GM12878 (cell line): ENCODE results near the gene PDGFA. TPM values are rescaled to one million over a fixed set of nuclear protein-coding genes. Genes with fewer than 3 reads are reported as not detected.

Experiments used
- CHD2 ChIP-seq: IDR thresholded peaks from 2 replicates; pipeline ENCODE4 v1.6.1; 2011; ENCODE audit warnings: low read depth, low read length, improper control_type of control experiment, borderline replicate concordance
- DPF2 ChIP-seq: fragments of 450-650 bp; IDR thresholded peaks from 2 replicates; pipeline ENCODE4 v1.6.1; 2017; ENCODE audit warnings: mild to moderate bottlenecking
- GATAD2B ChIP-seq: fragments of 450-650 bp; conservative IDR thresholded peaks from 2 replicates; pipeline ENCODE4 v1.6.1; 2017; ENCODE audit warnings: low read depth, mild to moderate bottlenecking, moderate library complexity
- HDAC2 ChIP-seq: fragments of 200-600 bp; sonication (generic); IDR thresholded peaks from 2 replicates; pipeline ENCODE4 v1.6.1; 2017
- IRF3 ChIP-seq: fragments of 450-650 bp; IDR thresholded peaks from 2 replicates; pipeline ENCODE4 v1.6.1; 2014; ENCODE audit warnings: mild to moderate bottlenecking
- MLLT1 ChIP-seq: fragments of 450-650 bp; IDR thresholded peaks from 2 replicates; pipeline ENCODE4 v1.6.1; 2016; ENCODE audit warnings: mild to moderate bottlenecking
- PAX8 ChIP-seq: fragments of 450-650 bp; IDR thresholded peaks from 2 replicates; pipeline ENCODE4 v1.6.1; 2017; ENCODE audit warnings: mild to moderate bottlenecking, moderate library complexity
- POLR2AphosphoS5 ChIP-seq: IDR thresholded peaks from 2 replicates; pipeline ENCODE4 v1.6.1; 2011; ENCODE audit warnings: mild to moderate bottlenecking, low read length, inconsistent platforms
- SIN3A ChIP-seq: IDR thresholded peaks from 2 replicates; pipeline ENCODE4 v1.6.1; 2012; ENCODE audit warnings: low read depth, low read length, improper control_type of control experiment
- SIX5 ChIP-seq: IDR thresholded peaks from 2 replicates; pipeline ENCODE4 v1.6.1; 2011; ENCODE audit warnings: mild to moderate bottlenecking, low read depth, low read length, moderate library complexity; ENCODE audit not compliant: severe bottlenecking
- SUZ12 ChIP-seq: fragments of 200-600 bp; sonication (generic); IDR thresholded peaks from one replicate; pipeline ENCODE4 v1.6.1; 2018; ENCODE audit warnings: antibody characterized with exemption, mild to moderate bottlenecking; ENCODE audit not compliant: unreplicated experiment
- USF2 ChIP-seq: IDR thresholded peaks from 2 replicates; pipeline ENCODE4 v1.6.1; 2011; ENCODE audit warnings: low read depth, low read length, improper control_type of control experiment, borderline replicate concordance
- YY1 ChIP-seq: IDR thresholded peaks from 2 replicates; pipeline ENCODE4 v1.6.1; 2011; ENCODE audit warnings: low read depth, mild to moderate bottlenecking, low read length
- ZNF207 ChIP-seq: fragments of 450-650 bp; IDR thresholded peaks from 2 replicates; pipeline ENCODE4 v1.6.1; 2014; ENCODE audit warnings: antibody characterized with exemption, mild to moderate bottlenecking, borderline replicate concordance
- ZNF592 ChIP-seq: fragments of 450-650 bp; IDR thresholded peaks from 2 replicates; pipeline ENCODE4 v1.6.1; 2017; ENCODE audit warnings: mild to moderate bottlenecking, moderate library complexity
- polyA plus RNA-seq, 11 experiments: library from polyadenylated mRNA; depleted of rRNA in 4 of 11; unstranded in 6 of 11; stranded (reverse) in 5 of 11; fragments of >200 nt; fragmentation: Nextera tagmentation in 4 of 11; fragmentation: Illumina TruSeq in 1 of 11; extraction: Ambion mirVana in 4 of 11; extraction: Trizol in 1 of 11; gene quantifications; 1 replicate in 1 of 11; 2 replicates in 10 of 11; pipeline versions ENCODE4 v1.2.1 to v1.2.3, GENCODE V29; 2011 to 2016; ENCODE audit warnings: inconsistent platforms in 2 of 11, missing spikeins in 2 of 11, low read depth in 1 of 11
- total RNA-seq, 4 experiments: library from RNA; depleted of rRNA in 3 of 4; stranded (reverse); fragments of >200 nt in 3 of 4; fragmentation: Illumina TruSeq in 1 of 4; extraction: Trizol in 1 of 4; gene quantifications; 2 replicates each; pipeline versions ENCODE4 v1.2.1 to v1.2.3, GENCODE V29; 2013 to 2021
- TF ChIP-seq, protein P1 (sequence below): fragments of 450-650 bp; IDR thresholded peaks from 2 replicates; pipeline ENCODE4 v1.6.1; 2017; ENCODE audit warnings: borderline replicate concordance
- TF ChIP-seq, protein P2 (sequence below): IDR thresholded peaks from 2 replicates; pipeline ENCODE4 v1.6.1; 2011; ENCODE audit warnings: mild to moderate bottlenecking, low read depth, low read length, moderate library complexity; ENCODE audit not compliant: insufficient replicate concordance

Gene PDGFA
- total and polyA plus RNA-seq, 10 of the 15 experiments (the other 5 are each of a cell fraction or from before 2014, with no cell fraction given), result 2.5 to 10.0 (median 5.6) TPM

DNA sequence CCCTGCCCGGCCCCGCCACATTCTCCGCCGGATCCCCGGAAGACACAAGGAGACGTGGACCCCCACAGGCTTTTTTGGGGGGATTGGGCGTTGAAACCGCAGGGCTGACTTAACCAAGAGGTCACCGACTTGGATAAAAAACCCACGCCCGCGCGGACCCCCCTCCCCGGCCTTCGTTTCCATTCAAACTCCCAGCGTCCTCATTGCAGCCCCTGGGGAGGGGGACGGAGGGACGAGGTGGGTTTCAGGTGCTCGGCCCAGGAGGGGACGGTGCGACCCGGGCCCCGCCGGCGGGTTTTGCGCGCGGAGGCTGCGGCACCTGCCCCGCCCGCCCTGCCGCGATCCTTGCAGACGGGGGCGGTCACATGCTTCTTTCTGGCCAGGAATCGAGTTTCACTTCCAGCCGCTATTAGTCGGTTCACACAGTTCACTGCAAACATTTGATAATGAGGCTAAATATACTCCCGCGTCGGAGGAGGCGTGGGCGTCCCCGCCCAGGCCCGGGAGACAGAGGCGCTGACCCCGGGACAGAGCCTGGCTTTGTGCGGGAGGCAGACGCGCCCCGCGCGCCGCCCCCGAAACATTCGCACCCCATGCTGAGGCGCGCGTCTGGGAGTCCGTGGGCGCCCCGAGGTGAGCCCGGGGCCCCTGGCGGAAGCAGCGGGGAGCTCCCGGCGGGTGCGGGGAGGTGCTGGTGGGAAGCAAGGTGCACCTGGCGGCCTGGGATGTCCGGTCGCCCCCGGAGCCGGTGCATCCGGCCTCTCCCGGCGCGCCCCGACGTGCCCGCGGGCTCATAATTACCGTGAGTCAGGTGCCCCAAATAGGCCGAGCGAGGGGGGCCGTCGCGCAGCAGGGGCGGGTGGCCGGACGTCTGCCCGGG, 2.7 kb upstream of the PDGFA start (continued):
- TF ChIP-seq, protein P1, sequence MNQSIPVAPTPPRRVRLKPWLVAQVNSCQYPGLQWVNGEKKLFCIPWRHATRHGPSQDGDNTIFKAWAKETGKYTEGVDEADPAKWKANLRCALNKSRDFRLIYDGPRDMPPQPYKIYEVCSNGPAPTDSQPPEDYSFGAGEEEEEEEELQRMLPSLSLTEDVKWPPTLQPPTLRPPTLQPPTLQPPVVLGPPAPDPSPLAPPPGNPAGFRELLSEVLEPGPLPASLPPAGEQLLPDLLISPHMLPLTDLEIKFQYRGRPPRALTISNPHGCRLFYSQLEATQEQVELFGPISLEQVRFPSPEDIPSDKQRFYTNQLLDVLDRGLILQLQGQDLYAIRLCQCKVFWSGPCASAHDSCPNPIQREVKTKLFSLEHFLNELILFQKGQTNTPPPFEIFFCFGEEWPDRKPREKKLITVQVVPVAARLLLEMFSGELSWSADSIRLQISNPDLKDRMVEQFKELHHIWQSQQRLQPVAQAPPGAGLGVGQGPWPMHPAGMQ, result no peak
- no peak for TF ChIP-seq SUZ12
- no peak for TF ChIP-seq POLR2AphosphoS5
- peak; percentile 97 for TF ChIP-seq DPF2
- TF ChIP-seq, protein P2, sequence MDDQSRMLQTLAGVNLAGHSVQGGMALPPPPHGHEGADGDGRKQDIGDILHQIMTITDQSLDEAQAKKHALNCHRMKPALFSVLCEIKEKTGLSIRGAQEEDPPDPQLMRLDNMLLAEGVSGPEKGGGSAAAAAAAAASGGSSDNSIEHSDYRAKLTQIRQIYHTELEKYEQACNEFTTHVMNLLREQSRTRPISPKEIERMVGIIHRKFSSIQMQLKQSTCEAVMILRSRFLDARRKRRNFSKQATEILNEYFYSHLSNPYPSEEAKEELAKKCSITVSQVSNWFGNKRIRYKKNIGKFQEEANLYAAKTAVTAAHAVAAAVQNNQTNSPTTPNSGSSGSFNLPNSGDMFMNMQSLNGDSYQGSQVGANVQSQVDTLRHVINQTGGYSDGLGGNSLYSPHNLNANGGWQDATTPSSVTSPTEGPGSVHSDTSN, result no peak
- peak; percentile 98 for TF ChIP-seq GATAD2B
- TF ChIP-seq YY1, result no peak; the same call in none of the 2 replicates
- no peak for TF ChIP-seq SIX5
- TF ChIP-seq HDAC2, result no peak
- TF ChIP-seq CHD2, result peak; percentile 9; the same call in 1 of the 2 replicates
- no peak for TF ChIP-seq IRF3
- TF ChIP-seq SIN3A, result no peak; the same call in 1 of the 2 replicates
- no peak for TF ChIP-seq ZNF207
- no peak for TF ChIP-seq PAX8
- TF ChIP-seq USF2, result peak; percentile 3; the same call in 1 of the 2 replicates
- no peak for TF ChIP-seq ZNF592
- no peak for TF ChIP-seq MLLT1
